ENCODE measurements around the gene SORCS2.

GRCh38 chr4:7241597-7242125, 49.3 kb downstream of the SORCS2 start:
- TF ChIP-seq CTCF (IDR thresholded peaks at IDR 0.05; ENCODE audit: insufficient read depth, low read depth, low read length): no peak
- no peak for TF ChIP-seq EZH2 (IDR thresholded peaks at IDR 0.05; ENCODE audit: insufficient read depth, low read length)

Data from astrocyte (in vitro differentiated cells and primary cell).